ENCODE results near the gene PPHLN1. TPM values are rescaled to one million over a fixed set of nuclear protein-coding genes. Genes with fewer than 3 reads are reported as not detected.

The PPHLN1 gene
- total and polyA plus RNA-seq, 7 donors = 25.2 to 66.7 (median 52.3) TPM

DNA sequence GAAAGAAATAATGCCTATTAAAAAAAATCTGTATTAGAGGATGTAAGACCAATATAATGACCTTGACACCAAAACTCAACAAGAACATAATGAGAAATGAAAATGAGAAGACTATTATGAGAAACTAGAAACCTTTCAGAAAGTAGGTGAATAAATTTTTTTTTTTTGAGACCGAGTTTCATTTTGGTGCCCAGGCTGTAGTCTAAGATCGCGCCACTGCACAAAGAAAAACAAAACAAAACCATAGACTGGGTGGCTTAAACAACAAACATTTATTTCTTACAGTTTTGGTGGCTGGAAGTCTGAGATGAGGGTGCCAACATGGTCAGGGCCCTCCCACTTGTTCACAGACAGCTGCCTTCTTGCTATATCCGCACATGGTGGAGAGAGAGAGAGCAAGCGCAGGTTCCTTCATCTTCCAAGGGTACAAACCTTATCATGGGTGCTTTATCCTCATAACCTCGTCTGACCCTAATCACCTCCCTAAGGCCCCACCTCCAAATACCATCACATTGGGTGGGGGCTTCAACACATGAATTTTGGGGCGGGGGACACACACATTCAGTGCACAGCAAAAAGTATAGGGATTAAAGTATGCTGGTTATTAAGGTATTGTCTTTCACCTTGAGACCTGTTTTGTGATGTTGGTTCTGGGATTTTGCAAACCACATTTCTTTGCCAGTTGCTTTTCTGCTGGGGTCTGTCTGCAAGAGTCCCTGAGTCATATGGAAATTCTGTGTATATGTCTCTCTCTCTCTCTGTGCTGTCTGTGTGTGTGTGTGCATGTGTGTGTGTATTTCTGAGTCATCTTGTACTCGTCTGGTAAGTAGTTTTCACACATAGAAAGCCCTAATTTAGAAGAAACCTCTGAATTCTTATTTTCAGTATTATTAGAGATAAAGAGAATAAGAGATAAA lies 26.3 kb upstream of the PPHLN1 start:
- intact Hi-C loops (cut with DNase I) = no loop called here
- H3K4me3 ChIP-seq = no peak overlapping the region
- WGBS, 2 donors = 69 to 78% methylated on average over 8 of the region's 8 CpGs
- no peaks in the 10 kb centered on the region for H3K27me3 ChIP-seq
- no peak for DNase-seq
- H3K4me1 ChIP-seq = no peaks in the 10 kb centered on the region
- H3K27ac ChIP-seq = no peak overlapping the region
- TF ChIP-seq EP300 (IDR thresholded peaks at IDR 0.05) = no peak
- TF ChIP-seq POLR2AphosphoS5 (IDR thresholded peaks at IDR 0.05) = no peak
- TF ChIP-seq CTCF (IDR thresholded peaks at IDR 0.05) = no peak
- no peak for TF ChIP-seq POLR2A (IDR thresholded peaks at IDR 0.05)
- no peaks in the 10 kb centered on the region for H3K36me3 ChIP-seq
- H3K9me3 ChIP-seq = no peaks in the 10 kb centered on the region

- H3K27me3 ChIP-seq = no peaks in the 10 kb centered on the region
- WGBS, 2 donors = 96 to 97% methylated on average over 3 of the region's 3 CpGs
- no peak for DNase-seq
- no peaks in the 10 kb centered on the region for H3K4me1 ChIP-seq
- H3K27ac ChIP-seq = no peak overlapping the region
- no peaks in the 10 kb centered on the region for H3K9me3 ChIP-seq
- no peak overlapping the region for H3K4me3 ChIP-seq
- peaks cover 0 to under 1% (median 0%) of the 10 kb centered on the region in 4 donors for H3K36me3 ChIP-seq
- TF ChIP-seq POLR2AphosphoS5 (IDR thresholded peaks at IDR 0.05) = no peak
- no peak for TF ChIP-seq CTCF (IDR thresholded peaks at IDR 0.05)
- no peak for TF ChIP-seq POLR2A (IDR thresholded peaks at IDR 0.05)
- TF ChIP-seq EP300 (IDR thresholded peaks at IDR 0.05) = no peak
- intact Hi-C loops (cut with DNase I) = no loop called here
Measured at GRCh38 chr12:42306297-42306696, 19.7 kb upstream of the PPHLN1 start.

GRCh38 chr12:42308390-42308789 lies 17.6 kb upstream of the PPHLN1 start:
- TF ChIP-seq POLR2AphosphoS5 (IDR thresholded peaks at IDR 0.05) = no peak
- TF ChIP-seq EP300 (IDR thresholded peaks at IDR 0.05) = no peak
- no peak for TF ChIP-seq CTCF (IDR thresholded peaks at IDR 0.05)
- TF ChIP-seq POLR2A (IDR thresholded peaks at IDR 0.05) = no peak

DNA sequence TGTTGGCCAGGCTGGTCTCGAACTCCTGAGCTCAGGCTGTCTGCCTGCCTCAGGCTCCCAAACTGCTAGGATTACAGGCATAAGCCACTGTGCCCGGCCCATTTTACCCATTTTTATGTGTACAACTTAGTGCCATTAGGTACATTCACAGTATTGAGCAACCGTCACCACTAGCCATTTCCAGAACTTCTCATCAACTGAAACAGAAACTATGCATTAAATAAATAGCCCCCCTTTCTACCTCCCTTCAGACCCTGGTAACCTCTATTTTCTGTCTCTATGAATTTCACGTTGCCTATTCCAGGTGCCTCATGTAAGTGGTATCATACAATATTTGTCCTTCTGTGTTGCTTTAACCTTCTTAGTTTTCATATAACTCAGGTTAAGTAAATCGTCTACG lies 16.0 kb upstream of the PPHLN1 start:
- no peaks in the 10 kb centered on the region for H3K27me3 ChIP-seq
- peaks cover 0 to 34% (median 3%) of the 10 kb centered on the region in 4 donors for H3K36me3 ChIP-seq
- TF ChIP-seq POLR2A (IDR thresholded peaks at IDR 0.05) (no peak), EP300 (IDR thresholded peaks at IDR 0.05) (no peak), POLR2AphosphoS5 (IDR thresholded peaks at IDR 0.05) (no peak), CTCF (IDR thresholded peaks at IDR 0.05) (no peak)
- no peak overlapping the region for H3K4me3 ChIP-seq
- no peaks in the 10 kb centered on the region for H3K4me1 ChIP-seq
- DNase-seq = no peak
- intact Hi-C loops (cut with DNase I) = no loop called here
- no peak overlapping the region for H3K27ac ChIP-seq
- H3K9me3 ChIP-seq = no peaks in the 10 kb centered on the region
- 88 to 91% methylated on average over 6 of the region's 6 CpGs for WGBS, 2 donors

More at GRCh38 chr12:42308390-42308789, 17.6 kb upstream of the PPHLN1 start:
- H3K9me3 ChIP-seq = no peaks in the 10 kb centered on the region
- H3K36me3 ChIP-seq = peaks cover 0 to 21% (median 2%) of the 10 kb centered on the region in 4 donors
- H3K27ac ChIP-seq = no peak overlapping the region
- no peak for DNase-seq
- H3K4me3 ChIP-seq = no peak overlapping the region
- H3K4me1 ChIP-seq = no peaks in the 10 kb centered on the region
- H3K27me3 ChIP-seq = no peaks in the 10 kb centered on the region
- WGBS, 2 donors = 92 to 97% methylated on average over 2 of the region's 2 CpGs
- intact Hi-C loops (cut with DNase I) = no loop called here

Measured in sigmoid colon (tissue), 7 donors.